ENCODE results near the gene GLIPR1.
"Not testable (repeated sequence)": the region's sequence is repeated elsewhere in the genome, so short reads cannot be mapped to it uniquely, and the experiment has no call there.

Gene GLIPR1

DNA sequence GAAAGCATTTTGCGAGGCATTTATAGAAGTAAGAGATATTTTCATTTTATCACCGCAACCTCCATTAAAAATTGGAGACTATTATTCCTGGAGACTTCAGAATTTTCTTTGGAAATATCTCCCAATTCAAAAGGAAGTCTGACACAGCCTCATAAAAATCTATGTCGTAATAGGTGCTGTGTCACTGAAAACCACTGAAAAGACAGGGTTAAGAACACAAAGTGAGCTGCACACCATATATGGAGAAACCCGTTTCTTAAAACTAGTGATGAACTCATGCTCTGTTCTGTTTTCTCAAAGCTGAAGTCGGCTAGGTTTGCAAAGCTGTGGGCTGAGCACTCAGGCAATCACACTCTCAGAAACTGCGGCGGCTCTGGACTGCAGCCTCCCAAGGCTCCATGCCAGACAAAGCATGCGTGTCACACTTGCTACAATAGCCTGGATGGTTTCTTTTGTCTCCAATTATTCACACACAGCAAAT, at the start of gene GLIPR1:
TSS of gene GLIPR1 (plus strand) at position 287 of the 481 bp plus-strand sequence. CDS start at position 413, 126 bp downstream.
- DNase-seq = no peak

DNA sequence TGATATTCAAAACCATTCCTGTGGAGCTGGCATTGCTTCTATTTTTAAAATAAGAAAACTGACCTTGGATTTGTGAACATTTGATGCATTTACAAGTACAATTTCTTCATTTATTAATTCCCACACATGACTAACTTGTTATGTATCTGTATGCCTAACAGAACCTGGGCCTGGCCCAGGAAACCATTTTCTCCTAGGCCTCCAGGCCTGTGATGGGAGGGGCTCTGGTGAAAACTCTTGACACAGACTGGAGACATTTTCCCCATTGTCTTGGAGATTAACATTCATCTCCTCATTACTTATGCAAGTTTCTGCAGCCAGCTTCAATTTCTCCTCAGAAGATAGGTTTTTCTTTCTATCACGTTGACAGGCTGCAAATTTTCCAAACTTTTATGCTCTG, 47.6 kb upstream of the GLIPR1 start:
- no peak for DNase-seq

DNA sequence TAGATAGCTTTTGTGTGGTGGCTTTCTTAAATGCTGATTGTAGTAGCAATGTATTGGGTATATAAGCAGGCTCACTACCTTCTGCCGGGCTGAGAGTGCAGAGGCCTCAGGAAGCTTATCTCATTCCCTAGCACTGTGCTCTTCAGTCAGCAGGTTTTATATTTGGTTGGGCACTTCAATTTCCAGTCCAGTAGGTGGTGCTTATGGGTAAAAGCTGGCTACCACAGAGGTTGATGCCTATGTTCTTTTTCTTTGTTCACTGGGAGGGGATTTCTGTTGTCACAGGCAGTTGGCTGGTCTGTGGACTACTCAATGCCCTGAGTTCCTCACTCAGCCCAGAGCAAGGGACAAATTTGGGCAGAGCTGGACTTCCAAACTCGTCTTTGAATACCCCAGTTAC, 43.0 kb upstream of the GLIPR1 start:
- no peak for DNase-seq

DNA sequence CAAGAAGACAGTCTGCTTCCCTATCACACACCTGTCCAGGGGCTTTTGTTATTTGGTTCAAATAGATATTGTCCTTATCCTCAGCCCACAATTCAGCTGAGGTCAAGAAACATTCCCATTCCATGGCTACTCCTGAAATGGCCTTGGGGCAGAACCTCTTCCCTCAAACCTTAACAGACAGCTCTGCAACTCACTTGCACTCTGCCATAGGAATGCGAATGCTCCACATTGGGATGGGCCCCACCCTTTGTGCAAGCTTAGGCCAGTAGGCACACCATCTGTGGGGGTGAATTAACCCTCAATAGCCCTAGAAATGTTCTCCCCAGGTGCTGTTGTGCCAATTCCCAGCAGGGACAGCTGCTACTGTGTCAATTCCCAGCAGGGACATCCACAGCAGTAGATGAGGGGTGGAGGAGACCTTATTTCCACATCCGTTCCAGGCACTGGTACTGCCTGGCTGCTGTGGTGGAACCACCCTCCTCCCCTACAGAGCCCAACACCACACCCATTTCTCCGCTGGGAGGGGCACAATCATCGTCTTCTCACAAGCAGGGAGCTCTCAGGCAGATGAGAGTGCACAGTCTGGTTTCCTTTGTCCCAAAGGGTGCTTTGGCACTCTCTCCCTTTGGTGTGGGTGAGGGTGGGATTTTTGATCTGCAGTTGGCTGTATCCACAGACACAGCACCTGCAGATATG, 42.3 kb upstream of the GLIPR1 start:
- DNase-seq = no peak

DNA sequence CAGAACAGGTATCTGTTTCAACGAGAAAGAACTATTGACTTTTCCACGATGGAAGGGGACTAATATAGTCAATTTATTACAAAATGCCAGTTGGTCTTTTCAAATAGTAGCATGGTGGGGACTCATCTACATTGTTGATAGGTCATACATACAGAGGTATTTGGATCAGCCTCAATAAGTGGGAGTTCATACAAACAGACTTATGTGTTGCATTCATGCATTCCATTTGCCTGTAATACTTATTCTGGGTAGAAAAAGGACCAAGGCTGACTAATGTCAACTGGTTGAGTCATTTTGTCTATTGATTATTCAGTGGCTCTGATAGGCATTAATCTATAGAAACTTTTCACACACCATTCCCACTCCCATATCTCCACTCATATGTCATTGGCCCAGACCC, 41.5 kb upstream of the GLIPR1 start:
- no peak for DNase-seq

DNA sequence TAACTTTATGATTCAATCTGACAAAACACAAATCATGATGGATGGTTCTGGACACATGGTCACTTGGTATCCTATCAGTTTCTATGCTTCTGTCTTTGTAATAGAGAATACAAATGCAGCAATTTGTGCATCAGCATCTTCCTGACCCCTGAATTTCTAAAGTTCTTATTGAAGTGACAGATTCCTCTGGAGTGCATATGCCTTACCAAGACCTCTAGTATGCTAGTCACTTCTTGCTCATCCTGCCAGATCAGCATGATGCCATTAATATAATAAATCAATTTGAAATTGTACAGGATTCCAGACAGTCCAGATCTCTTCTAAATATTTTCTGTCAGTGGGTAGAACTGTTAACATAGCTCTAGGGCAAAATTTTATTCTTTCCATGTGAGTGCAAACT, 40.6 kb upstream of the GLIPR1 start:
- no peak for DNase-seq

- not testable (repeated sequence) for DNase-seq
These were observed 38.7 kb upstream of the GLIPR1 start for GRCh38 chr12:75441687-75442449.

- not testable (repeated sequence) for DNase-seq
These were observed 38.1 kb upstream of the GLIPR1 start for GRCh38 chr12:75442454-75442853.

DNA sequence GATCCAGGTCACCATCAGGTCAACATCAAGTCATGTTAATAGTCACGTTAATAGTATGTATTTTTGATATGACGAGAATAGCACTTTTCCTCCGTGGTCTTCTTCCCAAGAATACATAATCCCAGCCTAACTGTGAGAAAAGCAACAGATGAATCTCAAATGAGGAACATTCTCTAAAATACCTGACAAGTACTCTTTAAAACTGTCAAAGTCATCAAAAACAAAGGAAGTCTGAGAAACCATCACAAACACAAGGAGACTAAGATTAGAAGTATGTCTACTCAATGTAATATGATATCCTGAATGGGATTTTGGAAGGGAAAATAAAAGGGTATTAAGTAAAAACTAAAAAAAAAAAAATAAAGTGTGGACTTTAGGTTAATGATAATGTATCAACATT, 36.8 kb upstream of the GLIPR1 start:
- no peak for DNase-seq

DNA sequence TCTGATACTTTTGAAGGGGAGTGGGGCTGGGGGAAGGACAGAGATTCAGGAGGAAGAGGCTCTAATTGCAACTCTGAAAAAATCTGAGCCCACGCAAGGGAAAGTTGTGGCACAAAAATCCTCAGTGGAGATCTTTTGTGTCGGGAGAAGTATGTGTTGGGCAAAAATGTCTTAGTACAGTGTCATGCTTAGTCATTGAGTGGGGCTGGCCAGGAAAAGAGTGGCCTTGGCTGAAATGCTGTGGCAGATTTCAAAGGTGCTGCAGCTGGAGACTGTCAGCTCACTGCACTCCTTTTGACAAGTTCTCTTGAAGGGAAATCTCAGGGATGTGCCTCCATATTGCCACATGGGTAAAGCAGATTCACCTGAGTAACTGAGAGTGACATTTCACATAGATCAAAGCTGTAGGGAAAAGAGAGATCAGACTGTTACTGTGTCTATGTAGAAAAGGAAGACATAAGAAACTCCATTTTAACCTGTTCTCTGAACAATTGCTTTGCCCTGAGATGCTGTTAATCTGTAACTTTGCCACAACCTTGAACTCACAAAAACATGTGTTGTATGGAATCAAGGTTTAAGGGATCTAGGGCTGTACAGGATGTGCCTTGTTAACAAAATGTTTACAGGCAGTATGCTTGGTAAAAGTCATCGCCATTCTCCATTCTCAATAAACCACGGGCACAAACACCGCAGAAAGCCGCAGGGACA, 36.0 kb upstream of the GLIPR1 start:
- no peak for DNase-seq

DNA sequence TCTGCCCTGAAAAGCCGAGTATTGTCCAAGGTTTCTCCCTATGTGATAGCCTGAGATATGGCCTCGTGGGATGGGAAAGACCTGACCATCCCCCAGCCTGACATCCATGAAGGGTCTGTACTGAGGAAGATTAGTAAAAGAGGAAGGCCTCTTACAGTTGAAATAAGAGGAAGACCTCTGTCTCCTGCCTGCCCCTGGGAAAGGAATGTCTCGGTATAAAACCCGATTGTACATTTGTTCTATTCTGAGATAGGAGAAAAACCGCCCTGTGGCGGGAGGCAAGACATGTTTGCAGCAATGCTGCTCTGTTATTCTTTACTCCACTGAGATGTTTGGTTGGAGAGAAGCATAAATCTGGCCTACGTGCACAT, 35.4 kb upstream of the GLIPR1 start:
- not testable (repeated sequence) for DNase-seq

GRCh38 chr12:75446857-75447256, 33.7 kb upstream of the GLIPR1 start:
- no peak for DNase-seq

DNA sequence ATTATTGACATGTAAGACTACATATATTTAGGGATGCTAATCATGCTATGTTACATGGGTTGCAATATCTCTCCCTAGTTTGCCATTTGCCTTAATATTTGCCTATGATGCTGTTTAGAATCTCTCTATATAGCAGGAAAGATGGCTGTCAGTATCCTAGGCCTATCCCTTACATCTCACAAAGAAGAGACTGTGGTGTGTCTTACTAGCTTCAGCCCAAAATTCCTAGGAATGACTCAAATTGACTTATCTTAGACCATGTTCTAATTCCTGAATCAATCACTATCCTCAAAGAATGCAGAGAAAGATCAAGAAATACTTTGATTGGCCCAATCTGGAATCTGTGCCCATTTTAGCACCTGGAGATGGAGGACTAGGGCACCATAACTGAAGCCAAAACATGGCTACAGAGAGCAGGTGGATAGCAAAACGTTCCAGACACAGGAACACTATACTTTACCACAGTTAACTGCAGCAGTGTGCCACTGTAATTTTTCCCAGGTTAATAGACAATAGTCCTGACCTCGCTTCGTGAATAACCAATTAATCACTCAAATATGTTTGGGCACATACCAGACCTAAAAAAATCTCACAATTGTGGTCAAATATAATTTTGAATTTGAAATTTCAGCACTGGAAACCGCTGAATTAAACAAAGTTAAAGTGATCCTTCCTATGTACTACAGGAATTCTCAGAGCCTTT, 32.7 kb upstream of the GLIPR1 start:
- DNase-seq = no peak

DNA sequence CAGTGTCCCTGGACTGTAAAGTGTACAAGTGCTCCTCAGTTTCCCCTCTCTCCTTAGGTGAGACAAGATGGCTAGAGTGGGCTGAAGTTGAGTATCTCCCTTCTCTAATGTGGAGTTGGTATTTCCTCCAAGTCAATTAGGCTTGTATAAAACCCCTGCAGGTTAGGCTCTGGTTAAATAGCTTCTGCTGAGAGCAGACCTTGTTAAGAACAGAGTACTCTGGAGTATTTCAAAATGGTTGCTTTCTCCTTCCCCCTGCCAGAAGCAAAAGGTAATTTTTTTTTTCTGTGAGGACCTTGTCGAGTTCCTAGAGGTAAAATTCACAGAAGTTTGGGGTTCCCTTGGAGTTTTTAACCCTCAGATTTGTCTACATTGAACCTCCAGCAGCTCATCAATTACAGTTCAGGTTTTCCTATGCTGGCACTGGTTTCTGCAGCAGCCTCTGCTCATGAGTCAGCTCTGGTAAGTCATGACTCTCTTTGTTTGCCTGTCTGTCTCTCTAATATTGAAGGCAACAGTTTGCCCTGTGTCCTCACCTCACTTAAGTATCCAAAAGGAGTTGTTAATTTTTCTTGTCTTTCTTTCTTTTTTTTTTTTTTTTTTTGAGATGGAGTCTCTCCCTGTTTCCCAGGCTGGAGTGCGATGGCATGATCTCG, 27.8 kb upstream of the GLIPR1 start:
- no peak for DNase-seq

DNA sequence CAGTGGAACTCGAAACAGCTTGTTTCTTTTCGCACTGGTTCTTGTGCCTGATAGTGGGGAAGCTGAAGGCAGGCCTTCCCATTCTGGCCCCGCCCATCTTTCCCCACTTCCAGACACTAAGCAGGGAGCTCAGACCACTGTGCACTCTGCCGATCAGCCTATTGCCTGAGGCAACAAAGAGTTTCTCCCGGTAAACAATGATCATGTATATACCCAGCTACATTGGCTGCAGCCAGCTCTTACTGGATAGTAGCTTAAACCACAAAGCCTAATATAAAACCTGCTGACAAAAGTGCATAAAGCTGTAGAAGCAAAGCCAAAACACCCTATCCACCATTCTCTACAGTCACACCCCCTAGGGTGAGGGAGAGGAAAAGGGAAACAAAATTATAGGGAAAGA, 24.7 kb upstream of the GLIPR1 start:
- DNase-seq = no peak

GRCh38 chr12:75457191-75457590, 23.4 kb upstream of the GLIPR1 start:
- DNase-seq = no peak

- not testable (repeated sequence) for DNase-seq
These were observed 22.7 kb upstream of the GLIPR1 start for GRCh38 chr12:75457866-75458265.

- DNase-seq = no peak
These were observed 20.8 kb upstream of the GLIPR1 start for GRCh38 chr12:75459755-75460154.

DNA sequence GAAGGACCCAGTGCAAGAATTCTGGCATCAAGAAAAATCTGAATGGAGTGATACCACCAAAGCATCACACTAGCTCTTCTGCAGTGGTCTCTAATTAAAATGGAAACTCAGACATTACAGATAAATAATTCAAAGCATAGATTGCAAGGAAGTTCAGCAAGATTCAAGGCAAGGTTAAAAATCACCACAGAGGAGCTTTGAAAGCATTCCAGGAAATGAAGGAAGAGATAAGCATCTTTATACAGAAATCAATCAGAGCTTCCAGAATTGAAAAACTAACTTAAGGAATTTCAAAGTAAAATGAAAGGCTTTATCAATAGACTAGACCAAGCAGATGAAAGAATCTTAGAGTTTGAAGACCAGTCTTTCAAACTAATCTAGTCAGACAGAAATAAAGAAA, 20.4 kb upstream of the GLIPR1 start:
- no peak for DNase-seq

DNA sequence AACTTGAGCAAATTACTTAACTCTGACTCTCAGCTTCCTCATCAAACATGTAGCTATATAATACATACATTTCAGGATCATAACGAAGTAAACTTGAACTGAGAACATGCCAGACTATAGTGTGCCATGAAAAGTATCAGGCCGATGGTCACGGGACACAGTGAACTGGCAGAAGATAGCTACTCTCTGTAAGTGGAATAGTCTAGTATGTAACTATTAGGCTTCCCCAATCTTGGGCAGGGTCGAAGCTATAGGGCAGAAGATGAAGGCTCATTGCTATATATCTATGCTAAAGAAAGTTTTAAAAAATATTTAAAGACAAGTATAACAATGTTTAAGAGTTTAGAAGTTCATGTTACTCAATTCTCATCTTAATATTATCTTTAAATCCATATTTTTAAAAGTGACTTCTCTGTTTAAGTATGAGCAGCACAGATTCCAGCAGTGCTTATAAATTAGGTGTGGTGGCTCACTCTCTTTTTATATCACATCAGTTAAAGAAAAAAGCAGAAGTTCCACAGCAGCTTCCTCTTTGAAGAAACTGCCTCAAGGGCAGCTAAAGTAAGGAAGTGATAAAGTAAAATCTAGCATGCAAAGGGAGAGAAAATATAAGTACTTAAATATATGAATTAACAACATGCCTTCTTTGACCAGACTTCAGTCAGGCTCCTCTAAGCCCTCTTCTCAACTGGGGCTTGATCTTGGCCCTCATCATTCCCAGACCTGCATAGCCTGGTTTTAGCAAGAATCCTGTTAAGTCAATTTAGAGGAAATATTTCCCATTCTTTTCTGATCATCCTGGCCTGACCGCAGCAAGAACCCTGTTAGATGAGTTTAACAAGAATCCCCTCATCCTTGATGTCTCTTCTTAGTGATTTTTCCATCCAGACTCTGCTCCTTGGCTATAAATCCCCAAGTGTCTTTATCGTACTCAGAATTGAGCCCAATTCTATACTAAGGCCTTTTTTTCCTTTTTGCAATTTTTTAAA, 8.4 kb upstream of the GLIPR1 start:
- no peak for DNase-seq

- DNase-seq = no peak
These were observed 6.4 kb upstream of the GLIPR1 start for GRCh38 chr12:75474116-75474515.

Data from DMS153 (cell line).